ENCODE results near the gene FAM193B.

DNA sequence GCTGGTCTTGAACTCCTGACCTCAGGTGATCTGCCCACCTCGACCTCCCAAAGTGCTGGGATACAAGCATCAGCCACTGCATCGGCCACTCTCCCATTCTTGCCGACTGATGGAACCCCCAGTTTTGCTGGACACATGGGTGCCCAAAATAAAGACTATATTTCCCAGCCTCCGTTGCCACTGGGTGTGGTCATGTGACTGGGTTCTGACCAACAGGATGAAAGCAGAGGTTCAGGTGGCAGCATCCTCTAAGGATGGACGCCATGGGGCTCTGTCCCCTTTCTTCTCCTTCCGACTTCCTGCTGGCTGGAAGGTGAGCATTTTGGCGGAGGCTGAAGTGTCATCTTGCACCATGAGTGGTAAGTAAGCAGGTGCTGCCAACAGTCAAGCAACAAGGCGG lies 67.2 kb downstream of the FAM193B start:
- TF ChIP-seq YY1 (IDR thresholded peaks at IDR 0.05; ENCODE audit: insufficient read depth, insufficient read length): no peak
- no peak for TF ChIP-seq ZNF274 (IDR thresholded peaks at IDR 0.05; ENCODE audit: low read depth, low read length)
- TF ChIP-seq SUZ12 (IDR thresholded peaks at IDR 0.05; ENCODE audit: extremely low read depth, insufficient read depth, insufficient read length): no peak

All from NT2/D1 (cell line).